Measurements from ENCODE around the gene RBPJL.

RBPJL gene, protein sequence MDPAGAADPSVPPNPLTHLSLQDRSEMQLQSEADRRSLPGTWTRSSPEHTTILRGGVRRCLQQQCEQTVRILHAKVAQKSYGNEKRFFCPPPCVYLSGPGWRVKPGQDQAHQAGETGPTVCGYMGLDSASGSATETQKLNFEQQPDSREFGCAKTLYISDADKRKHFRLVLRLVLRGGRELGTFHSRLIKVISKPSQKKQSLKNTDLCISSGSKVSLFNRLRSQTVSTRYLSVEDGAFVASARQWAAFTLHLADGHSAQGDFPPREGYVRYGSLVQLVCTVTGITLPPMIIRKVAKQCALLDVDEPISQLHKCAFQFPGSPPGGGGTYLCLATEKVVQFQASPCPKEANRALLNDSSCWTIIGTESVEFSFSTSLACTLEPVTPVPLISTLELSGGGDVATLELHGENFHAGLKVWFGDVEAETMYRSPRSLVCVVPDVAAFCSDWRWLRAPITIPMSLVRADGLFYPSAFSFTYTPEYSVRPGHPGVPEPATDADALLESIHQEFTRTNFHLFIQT

DNA sequence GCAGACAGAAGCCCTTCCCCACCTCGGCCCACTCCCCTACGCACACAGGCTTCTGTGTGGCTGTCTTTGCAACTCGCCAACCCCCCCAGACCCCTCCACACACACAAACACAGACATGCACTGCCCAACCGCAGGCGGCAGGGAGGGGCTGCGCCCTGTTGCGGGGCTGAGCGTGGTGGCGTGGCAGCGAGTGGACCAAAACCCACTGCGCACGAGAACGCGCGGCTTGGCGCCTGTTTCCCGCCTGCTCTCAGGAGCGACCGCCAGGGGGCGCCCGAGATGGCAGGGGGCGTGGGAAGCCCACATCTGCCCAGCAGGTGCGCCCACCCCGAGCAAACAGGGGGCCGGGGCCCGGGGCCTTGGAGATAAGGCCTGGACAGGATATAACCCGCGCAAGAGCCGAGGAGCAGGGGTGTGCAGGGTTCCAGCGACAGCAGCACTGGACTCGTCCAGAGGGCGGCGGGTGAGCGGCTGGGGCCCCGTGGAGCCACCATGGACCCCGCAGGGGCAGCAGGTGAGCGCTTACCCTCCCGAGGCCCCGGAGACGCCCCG is at the start of gene RBPJL:
RBPJL (plus strand) TSS at position 410 of the 552 bp plus-strand sequence; CDS start at position 493, 83 bp downstream.
- H3K4me1 Mint-ChIP-seq, result peaks cover 12% of the 10 kb centered on the region
- H3K36me3 Mint-ChIP-seq, result no peaks in the 10 kb centered on the region
- DNase-seq, result peak; percentile 59
- CTCF ChIA-PET, result interaction anchor here (1.3 to 1.9 kb wide), 2 partner anchors 15 to 263 kb away, joined by 4 read pairs; no protein-coding TSS in a partner anchor
- peaks cover 94% of the 10 kb centered on the region for H3K27me3 Mint-ChIP-seq
- no peak within 1 kb of the TSS for H3K4me3 Mint-ChIP-seq
- H3K27ac Mint-ChIP-seq, result no peak within 1 kb of the TSS
- no peaks in the 10 kb centered on the region for H3K9me3 Mint-ChIP-seq

DNA sequence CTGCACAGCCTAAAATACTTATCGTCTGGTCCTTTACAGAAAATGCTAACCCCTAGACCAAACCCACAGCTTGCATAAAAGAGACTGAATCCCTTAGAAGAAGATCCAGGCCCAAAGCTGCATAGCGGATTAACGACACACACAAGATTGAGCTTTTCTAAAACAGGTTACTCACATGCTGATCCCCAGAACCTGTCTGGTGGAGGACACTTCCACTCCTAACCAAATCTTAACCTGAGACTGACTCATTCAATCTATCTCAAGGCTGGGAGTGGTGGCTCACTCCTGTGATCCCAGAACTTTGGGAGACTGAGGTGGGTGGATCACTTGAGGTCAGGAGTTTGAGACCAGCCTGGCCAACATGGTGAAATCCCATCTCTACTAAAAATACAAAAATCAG is 49.5 kb upstream of the RBPJL start:
- H3K27me3 Mint-ChIP-seq, result peaks cover 21% of the 10 kb centered on the region
- CTCF ChIA-PET, result interaction anchor here (0.6 kb wide), 1 partner anchor 70 kb away, joined by 3 read pairs; no protein-coding TSS in a partner anchor

DNA sequence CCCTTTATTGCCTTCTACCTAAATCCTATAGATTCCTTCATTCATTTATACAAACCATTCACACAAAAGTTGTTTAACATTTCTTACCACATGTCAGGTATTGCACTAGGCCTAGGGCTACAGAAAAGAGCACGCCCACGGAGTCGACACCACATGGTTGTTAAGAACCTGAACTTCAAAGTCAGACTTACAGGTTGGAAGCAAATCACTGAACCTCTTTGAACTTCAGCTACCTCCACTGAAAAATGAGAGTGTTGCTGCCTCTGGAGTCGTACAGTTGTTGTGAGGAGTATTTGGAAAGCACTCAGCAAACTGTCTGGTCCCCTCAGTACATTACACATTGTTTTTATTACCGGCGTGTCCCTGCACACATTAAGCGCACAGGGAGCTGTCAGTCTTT is 48.9 kb upstream of the RBPJL start:
- H3K27me3 Mint-ChIP-seq, result peaks cover 19% of the 10 kb centered on the region
- DNase-seq, result no peak
- H3K36me3 Mint-ChIP-seq, result no peaks in the 10 kb centered on the region
- no peak overlapping the region for H3K27ac Mint-ChIP-seq
- H3K4me3 Mint-ChIP-seq, result no peak overlapping the region
- no peaks in the 10 kb centered on the region for H3K9me3 Mint-ChIP-seq
- CTCF ChIA-PET, result no interaction called here
- H3K4me1 Mint-ChIP-seq, result no peaks in the 10 kb centered on the region

More for the DNA sequence above, 49.5 kb upstream of the RBPJL start:
- Mint-ChIP-seq H3K4me3 (no peak overlapping the region), H3K27ac (no peak overlapping the region), H3K36me3 (no peaks in the 10 kb centered on the region), H3K4me1 (no peaks in the 10 kb centered on the region), H3K9me3 (no peaks in the 10 kb centered on the region)
- no peak for DNase-seq

DNA sequence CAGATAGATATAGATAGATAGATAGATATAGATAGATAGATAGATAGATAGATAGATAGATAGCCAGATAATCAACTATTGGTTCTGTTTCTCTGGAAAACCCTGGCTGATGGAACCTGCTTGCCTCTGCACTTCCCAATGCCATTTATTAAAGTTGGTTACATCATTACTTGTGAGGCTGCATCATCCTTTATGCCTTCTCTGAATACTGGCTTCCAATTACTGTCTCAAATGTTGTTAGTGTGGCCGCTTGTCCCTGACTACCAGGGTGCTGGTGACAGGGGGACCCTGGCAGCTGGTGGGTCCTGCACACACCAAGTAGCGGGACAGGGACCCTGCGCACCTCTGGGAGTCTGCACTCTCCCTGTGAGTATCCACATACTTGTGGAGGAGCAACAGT is 48.4 kb upstream of the RBPJL start:
- CTCF ChIA-PET, result no interaction called here
- no peaks in the 10 kb centered on the region for H3K9me3 Mint-ChIP-seq

DNA sequence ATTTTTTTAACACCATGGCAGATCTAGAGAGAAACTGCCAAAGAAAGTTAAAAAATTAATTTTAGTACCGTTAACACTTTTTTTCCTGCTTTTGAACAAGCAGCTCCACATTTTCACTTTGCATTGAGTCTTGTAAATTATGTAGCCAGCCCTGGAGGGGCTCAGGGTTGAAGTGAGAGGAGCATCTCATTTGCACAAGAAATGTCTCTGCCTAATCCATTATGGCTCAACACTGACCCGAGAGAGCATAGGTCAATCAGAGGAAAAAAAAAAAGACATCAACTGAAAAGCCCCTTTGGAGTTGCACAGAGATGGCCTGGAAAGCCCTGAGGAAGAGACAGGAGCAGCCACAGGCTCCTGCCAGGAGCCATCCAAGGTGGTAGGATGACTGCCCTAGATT is 48.0 kb upstream of the RBPJL start:
- H3K4me1 Mint-ChIP-seq, result no peaks in the 10 kb centered on the region
- H3K9me3 Mint-ChIP-seq, result no peaks in the 10 kb centered on the region
- H3K4me3 Mint-ChIP-seq, result no peak overlapping the region
- H3K27ac Mint-ChIP-seq, result no peak overlapping the region
- H3K27me3 Mint-ChIP-seq, result peaks cover 11% of the 10 kb centered on the region
- CTCF ChIA-PET, result no interaction called here
- no peaks in the 10 kb centered on the region for H3K36me3 Mint-ChIP-seq
- DNase-seq, result no peak

More for the DNA sequence above, 48.4 kb upstream of the RBPJL start:
- no peak overlapping the region for H3K4me3 Mint-ChIP-seq
- DNase-seq, result no peak
- no peaks in the 10 kb centered on the region for H3K36me3 Mint-ChIP-seq
- no peak overlapping the region for H3K27ac Mint-ChIP-seq
- no peaks in the 10 kb centered on the region for H3K4me1 Mint-ChIP-seq
- H3K27me3 Mint-ChIP-seq, result peaks cover 15% of the 10 kb centered on the region

DNA sequence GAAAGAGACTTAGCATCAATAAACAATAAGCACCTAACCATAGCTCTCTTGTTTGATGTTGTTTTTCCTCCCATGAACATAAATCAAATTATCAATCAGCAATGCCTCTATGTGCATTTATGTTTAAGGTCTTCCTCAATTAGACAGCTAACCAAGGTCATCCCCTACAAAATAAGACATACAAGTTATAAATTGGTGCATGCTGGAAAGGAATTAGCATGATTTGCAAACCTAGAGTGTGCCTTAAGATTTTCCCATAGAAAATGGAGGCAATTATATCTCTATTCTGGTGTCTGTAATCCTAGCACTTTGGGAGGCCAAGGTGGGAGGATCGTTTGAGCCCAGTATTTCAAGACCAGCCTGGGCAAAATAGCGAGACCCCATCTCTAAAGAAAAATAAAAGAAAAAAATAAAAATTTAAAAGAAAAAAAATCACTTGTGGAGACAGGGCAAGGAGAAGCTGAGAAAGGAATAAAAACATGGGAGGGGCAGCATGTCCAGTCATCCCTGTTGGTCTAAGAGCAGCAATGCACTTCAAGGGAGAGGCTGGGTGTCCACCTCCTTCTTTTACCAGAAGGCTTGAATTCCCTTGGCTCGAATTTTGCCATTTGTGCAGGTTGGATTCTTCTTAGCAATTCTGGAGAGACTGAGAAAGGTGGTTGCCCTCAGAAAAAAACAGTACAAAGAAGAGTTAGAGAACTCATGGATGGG is 42.9 kb upstream of the RBPJL start:
- no peak for DNase-seq
- CTCF ChIA-PET, result no interaction called here
- no peaks in the 10 kb centered on the region for H3K9me3 Mint-ChIP-seq
- H3K4me1 Mint-ChIP-seq, result no peaks in the 10 kb centered on the region
- no peak overlapping the region for H3K27ac Mint-ChIP-seq
- H3K36me3 Mint-ChIP-seq, result no peaks in the 10 kb centered on the region
- peaks cover 19% of the 10 kb centered on the region for H3K27me3 Mint-ChIP-seq
- no peak overlapping the region for H3K4me3 Mint-ChIP-seq

DNA sequence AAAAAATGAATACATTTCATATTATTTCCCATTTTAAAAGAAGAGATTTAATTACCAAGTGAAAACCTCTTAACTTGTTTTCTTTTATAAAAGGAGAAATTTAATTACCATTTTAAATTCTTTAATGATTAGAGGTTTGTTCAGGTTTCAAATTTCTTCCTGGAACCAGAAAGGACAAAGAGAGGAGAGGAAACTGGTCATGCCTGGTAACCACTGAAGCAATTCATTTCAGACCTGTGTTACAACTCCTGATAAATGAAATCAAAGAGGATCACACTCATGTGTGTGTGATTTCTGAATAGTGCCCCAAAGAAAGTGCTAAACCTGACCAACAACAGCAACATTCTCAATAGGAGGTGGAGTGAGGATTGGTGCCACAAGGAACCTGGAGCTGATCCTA is 39.7 kb upstream of the RBPJL start:
- Mint-ChIP-seq H3K27ac (no peak overlapping the region), H3K4me1 (no peaks in the 10 kb centered on the region), H3K36me3 (no peaks in the 10 kb centered on the region), H3K9me3 (no peaks in the 10 kb centered on the region), H3K27me3 (peaks cover 23% of the 10 kb centered on the region), H3K4me3 (no peak overlapping the region)
- CTCF ChIA-PET, result no interaction called here
- no peak for DNase-seq

DNA sequence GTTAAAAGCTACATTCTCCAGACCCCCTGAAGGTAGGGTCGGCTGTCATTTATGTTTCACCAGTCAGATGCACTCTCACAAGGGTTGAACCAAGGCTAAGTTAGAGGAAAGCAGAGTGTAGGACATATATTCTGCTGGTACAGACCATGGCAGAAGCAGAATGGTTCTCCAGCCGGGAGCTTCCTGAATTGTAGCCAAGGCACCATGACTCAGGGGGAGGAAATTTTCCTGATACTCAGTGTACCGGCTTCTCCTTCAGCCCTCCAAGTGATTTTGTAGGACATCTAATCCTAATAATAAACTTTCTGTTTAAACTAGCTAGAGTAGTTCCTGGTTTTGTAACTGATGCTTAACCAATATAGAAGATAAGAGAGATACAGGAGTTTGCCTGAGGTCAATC is 38.1 kb upstream of the RBPJL start:
- no peak overlapping the region for H3K27ac Mint-ChIP-seq
- CTCF ChIA-PET, result no interaction called here

DNA sequence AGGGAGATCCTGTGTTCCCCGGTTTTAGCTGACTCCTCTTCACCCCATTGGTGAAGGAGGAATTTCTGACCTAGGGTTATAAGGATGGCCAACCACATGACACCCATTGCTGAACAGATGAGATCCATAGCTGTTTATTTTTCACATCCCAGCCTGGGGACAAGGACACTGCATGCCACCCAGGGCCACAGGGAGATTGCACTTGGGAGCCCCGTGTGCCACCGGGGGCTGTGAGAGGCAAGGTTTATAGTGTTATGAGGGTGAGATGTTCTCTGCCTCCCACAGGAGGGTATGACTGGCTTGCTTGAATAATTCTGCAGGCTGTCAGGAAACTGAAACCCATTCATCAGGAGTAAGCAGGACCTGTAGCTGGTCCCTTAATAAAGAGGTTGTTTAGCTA is 37.6 kb upstream of the RBPJL start:
- Mint-ChIP-seq H3K27ac (no peak overlapping the region), H3K36me3 (no peaks in the 10 kb centered on the region), H3K4me3 (no peak overlapping the region), H3K4me1 (no peaks in the 10 kb centered on the region), H3K9me3 (no peaks in the 10 kb centered on the region), H3K27me3 (peaks cover 36% of the 10 kb centered on the region)
- CTCF ChIA-PET, result interaction anchor here (0.6 kb wide), 1 partner anchor 387 kb away, joined by 5 read pairs; no protein-coding TSS in a partner anchor
- DNase-seq, result no peak

More for the DNA sequence above, 38.1 kb upstream of the RBPJL start:
- DNase-seq, result no peak
- Mint-ChIP-seq H3K9me3 (no peaks in the 10 kb centered on the region), H3K4me1 (no peaks in the 10 kb centered on the region), H3K4me3 (no peak overlapping the region), H3K27me3 (peaks cover 33% of the 10 kb centered on the region), H3K36me3 (no peaks in the 10 kb centered on the region)

DNA sequence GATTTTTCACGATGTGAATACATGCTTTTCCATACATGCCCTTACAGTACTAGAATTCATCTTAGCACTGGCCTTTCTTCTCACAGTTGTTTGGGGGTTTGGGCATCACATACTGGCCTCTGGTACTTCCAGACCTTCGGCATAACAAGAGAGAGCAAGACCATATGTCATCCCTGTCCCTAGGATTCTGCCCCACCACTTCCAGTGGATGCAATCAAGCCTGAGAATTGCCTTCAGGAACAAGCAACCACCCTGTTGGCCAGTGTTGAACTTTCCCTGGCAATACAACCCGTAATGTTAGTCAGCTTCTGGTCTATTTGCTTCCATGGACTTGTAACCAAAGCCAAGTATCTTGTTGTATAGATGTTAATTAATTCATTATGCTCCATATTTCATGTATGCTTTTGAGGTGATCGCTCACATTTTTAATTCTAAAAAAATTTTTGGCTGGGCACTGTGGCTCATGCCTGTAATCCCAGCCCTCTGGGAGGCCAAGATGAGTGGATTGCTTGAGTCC is 36.8 kb upstream of the RBPJL start:
- no peaks in the 10 kb centered on the region for H3K9me3 Mint-ChIP-seq
- peaks cover 36% of the 10 kb centered on the region for H3K27me3 Mint-ChIP-seq
- no peak overlapping the region for H3K27ac Mint-ChIP-seq
- H3K36me3 Mint-ChIP-seq, result no peaks in the 10 kb centered on the region
- no peak overlapping the region for H3K4me3 Mint-ChIP-seq
- no peak for DNase-seq
- CTCF ChIA-PET, result interaction anchor here (0.6 kb wide), 1 partner anchor 388 kb away, joined by 5 read pairs; no protein-coding TSS in a partner anchor
- H3K4me1 Mint-ChIP-seq, result no peaks in the 10 kb centered on the region

DNA sequence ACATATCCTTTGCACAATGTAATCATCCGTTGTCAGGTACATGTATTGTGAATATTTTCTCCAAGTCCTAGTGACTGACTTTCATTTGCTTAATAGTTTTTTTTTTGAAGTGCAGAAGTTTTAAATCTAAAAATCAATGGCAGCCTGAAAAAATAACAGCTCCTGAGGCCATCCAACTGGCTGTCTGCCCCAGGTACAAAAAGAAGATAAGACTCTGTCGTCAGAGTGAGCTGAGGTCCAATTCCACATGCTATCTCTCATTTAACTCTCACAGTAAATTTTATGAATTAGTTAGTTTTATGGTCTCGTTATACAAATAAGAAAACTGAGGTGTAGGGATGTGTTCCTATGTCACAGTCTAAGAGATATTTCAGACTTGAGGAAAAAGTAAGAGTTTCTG is 31.3 kb upstream of the RBPJL start:
- H3K9me3 Mint-ChIP-seq, result no peaks in the 10 kb centered on the region
- no peak overlapping the region for H3K27ac Mint-ChIP-seq
- H3K4me1 Mint-ChIP-seq, result no peaks in the 10 kb centered on the region
- no peak overlapping the region for H3K4me3 Mint-ChIP-seq
- H3K36me3 Mint-ChIP-seq, result no peaks in the 10 kb centered on the region
- CTCF ChIA-PET, result no interaction called here
- H3K27me3 Mint-ChIP-seq, result peaks cover 51% of the 10 kb centered on the region
- no peak for DNase-seq

DNA sequence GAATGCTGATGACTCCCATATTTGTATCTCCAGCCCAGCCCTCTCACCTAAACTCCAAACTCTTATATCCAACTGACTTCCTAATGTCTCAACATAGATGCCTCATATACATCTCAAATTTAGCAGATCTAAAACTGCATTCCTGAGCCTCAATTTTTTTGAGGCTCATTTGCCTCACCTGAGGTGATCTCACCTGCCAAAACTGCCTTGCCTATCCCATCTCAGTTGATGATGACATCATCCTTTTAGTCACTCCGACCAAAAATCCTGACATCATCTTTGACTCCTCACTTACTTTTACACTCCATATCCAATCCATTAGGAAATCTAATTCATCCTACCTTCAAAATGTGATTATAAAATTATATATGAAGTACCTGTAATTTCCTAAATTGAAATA is 26.6 kb upstream of the RBPJL start:
- Mint-ChIP-seq H3K27me3 (peaks cover 35% of the 10 kb centered on the region), H3K4me3 (no peak overlapping the region), H3K9me3 (no peaks in the 10 kb centered on the region), H3K36me3 (no peaks in the 10 kb centered on the region), H3K27ac (no peak overlapping the region), H3K4me1 (no peaks in the 10 kb centered on the region)
- CTCF ChIA-PET, result interaction anchor here (1.6 kb wide), 1 partner anchor 11 kb away, joined by 4 read pairs; no protein-coding TSS in a partner anchor
- DNase-seq, result no peak

DNA sequence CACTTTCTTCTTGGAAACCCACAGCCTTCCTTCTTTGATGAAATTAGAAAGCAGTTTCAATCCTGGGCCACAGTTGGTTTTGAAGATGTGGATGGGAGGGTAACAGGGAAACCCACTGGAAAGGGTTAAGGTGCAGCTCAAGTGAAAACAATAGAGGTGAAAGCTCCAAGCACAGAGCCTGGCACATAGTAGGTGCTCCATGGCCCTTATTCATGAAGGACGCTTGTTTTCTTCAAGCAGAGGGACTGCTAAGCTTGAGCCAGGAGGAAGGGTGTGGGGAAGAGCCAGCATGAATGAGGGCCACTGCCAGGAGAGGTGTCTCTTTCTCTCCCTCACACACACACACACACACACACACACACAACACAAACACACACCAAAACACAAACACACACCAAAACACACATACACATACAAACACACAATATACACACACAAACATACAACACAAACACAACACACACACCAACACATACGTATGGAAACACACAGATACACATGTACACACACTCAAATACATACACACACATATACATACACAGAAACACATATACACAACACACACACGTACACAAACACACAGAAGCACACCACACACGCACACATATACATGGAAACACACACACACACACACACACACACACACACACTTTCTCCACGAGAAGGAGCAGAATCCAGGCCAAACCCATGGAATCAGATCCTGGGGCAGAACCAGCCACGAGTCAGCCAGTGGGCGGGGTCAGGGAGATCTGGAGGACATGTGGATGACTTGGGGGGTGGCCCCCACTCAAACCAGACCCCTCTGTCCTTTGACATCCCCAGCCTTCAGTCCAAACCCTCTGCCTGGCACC is 23.7 kb upstream of the RBPJL start:
- CTCF ChIA-PET, result interaction anchor here (1.3 to 4.4 kb wide), 2 partner anchors 8 to 11 kb away, joined by 4 to 23 read pairs; no protein-coding TSS in a partner anchor
- Mint-ChIP-seq H3K9me3 (no peaks in the 10 kb centered on the region), H3K27ac (no peak overlapping the region), H3K4me1 (no peaks in the 10 kb centered on the region), H3K27me3 (peaks cover 27% of the 10 kb centered on the region), H3K36me3 (no peaks in the 10 kb centered on the region), H3K4me3 (no peak overlapping the region)
- no peak for DNase-seq

Data from activated naive CD4-positive, alpha-beta T cell treated with anti-CD3 and anti-CD28 coated beads, Interleukin-2, amount 10 ng/mL, durations not matched to agents 7 days and 5 days (primary cell).